ENCODE measurements around the gene NPC2. TPM values are rescaled to one million over a fixed set of nuclear protein-coding genes. Genes with fewer than 3 reads are reported as not detected.

NPC2 gene
- total RNA-seq, 1 experiment from 2014 or later = 141 TPM

DNA sequence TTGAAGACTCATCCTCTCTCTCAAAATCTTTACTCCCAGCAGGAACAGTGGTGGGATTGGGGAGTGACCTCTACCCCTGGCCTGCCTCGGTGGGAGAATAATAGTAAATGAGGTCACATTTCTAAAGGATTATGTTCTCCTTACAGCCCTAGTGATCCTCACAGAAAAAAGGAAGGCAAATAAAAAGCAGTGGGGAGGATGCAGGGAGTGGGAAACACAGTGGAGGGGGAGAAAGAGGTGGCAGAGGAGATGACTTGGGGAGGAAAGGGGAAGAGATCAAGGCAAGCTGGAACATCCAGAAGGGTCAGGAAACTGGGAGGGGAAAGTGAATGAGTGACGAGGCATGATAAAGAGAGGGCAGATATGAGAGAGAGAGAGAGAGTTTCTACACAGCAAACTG is 58.8 kb downstream of the NPC2 start:
- TF ChIP-seq TCF7L2 (IDR thresholded peaks at IDR 0.05; ENCODE audit: low read depth, low read length) = no peak
- no peak for TF ChIP-seq CTCF (IDR thresholded peaks at IDR 0.05)
- TF ChIP-seq POLR2AphosphoS5 (IDR thresholded peaks at IDR 0.05; ENCODE audit: low read depth, low read length) = no peak
- TF ChIP-seq SIN3A (IDR thresholded peaks at IDR 0.05; ENCODE audit: borderline replicate concordance, insufficient read depth, low read depth, low read length) = no peak
- TF ChIP-seq, protein P1, sequence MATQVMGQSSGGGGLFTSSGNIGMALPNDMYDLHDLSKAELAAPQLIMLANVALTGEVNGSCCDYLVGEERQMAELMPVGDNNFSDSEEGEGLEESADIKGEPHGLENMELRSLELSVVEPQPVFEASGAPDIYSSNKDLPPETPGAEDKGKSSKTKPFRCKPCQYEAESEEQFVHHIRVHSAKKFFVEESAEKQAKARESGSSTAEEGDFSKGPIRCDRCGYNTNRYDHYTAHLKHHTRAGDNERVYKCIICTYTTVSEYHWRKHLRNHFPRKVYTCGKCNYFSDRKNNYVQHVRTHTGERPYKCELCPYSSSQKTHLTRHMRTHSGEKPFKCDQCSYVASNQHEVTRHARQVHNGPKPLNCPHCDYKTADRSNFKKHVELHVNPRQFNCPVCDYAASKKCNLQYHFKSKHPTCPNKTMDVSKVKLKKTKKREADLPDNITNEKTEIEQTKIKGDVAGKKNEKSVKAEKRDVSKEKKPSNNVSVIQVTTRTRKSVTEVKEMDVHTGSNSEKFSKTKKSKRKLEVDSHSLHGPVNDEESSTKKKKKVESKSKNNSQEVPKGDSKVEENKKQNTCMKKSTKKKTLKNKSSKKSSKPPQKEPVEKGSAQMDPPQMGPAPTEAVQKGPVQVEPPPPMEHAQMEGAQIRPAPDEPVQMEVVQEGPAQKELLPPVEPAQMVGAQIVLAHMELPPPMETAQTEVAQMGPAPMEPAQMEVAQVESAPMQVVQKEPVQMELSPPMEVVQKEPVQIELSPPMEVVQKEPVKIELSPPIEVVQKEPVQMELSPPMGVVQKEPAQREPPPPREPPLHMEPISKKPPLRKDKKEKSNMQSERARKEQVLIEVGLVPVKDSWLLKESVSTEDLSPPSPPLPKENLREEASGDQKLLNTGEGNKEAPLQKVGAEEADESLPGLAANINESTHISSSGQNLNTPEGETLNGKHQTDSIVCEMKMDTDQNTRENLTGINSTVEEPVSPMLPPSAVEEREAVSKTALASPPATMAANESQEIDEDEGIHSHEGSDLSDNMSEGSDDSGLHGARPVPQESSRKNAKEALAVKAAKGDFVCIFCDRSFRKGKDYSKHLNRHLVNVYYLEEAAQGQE (IDR thresholded peaks at IDR 0.05; ENCODE audit: insufficient read depth in 1 of 2, low read depth in 2 of 2, low read length in 1 of 2) = no peak
- intact Hi-C loops (cut with micrococcal nuclease; ENCODE audit: unreplicated experiment) (no loop called here), in situ Hi-C loops (cut with HindIII; ENCODE audit: low pct_unique_long_range_greater_than_20kb, low sequenced_read_pairs) (no loop called here)
- no peaks in the 10 kb centered on the region; the same call in 1 of the 2 replicates for H3K27me3 ChIP-seq (ENCODE audit: control insufficient read depth, insufficient read depth, low read length)
- no peak for ATAC-seq
- DNase-seq (ENCODE audit: low read depth, low spot score) = no peak
- H3K36me3 ChIP-seq (ENCODE audit: control insufficient read depth, insufficient read depth, low read length) = no peaks in the 10 kb centered on the region; the same call in 1 of the 2 replicates
- no TSS peak for BruUV-seq (replicated peaks)
- H3K4me3 ChIP-seq (ENCODE audit: low read depth in 2 of 2, low read length in 2 of 2) = no peak overlapping the region
- POLR2A ChIA-PET = no interaction called here
- no peak overlapping the region for H3K27ac ChIP-seq (ENCODE audit: low read length)
- CTCF ChIA-PET = no interaction called here
- no peaks in the 10 kb centered on the region for H3K4me1 ChIP-seq (ENCODE audit: control insufficient read depth, insufficient read depth, low read length)
- H3K9me3 ChIP-seq (ENCODE audit: control insufficient read depth, insufficient read depth, low read depth, low read length) = no peaks in the 10 kb centered on the region

- no peak overlapping the region for H3K4me3 ChIP-seq (ENCODE audit: low read depth in 2 of 2, low read length in 2 of 2)
- no peaks in the 10 kb centered on the region for H3K4me1 ChIP-seq (ENCODE audit: control insufficient read depth, insufficient read depth, low read length)
- TF ChIP-seq POLR2AphosphoS5 (IDR thresholded peaks at IDR 0.05; ENCODE audit: low read depth, low read length) = no peak
- TF ChIP-seq, protein P1 (IDR thresholded peaks at IDR 0.05; ENCODE audit: insufficient read depth in 1 of 2, low read depth in 2 of 2, low read length in 1 of 2) = no peak
- TF ChIP-seq TCF7L2 (IDR thresholded peaks at IDR 0.05; ENCODE audit: low read depth, low read length) = no peak
- no peak for TF ChIP-seq SIN3A (IDR thresholded peaks at IDR 0.05; ENCODE audit: borderline replicate concordance, insufficient read depth, low read depth, low read length)
- TF ChIP-seq CTCF (IDR thresholded peaks at IDR 0.05) = no peak
- no peak for DNase-seq (ENCODE audit: low read depth, low spot score)
- no peaks in the 10 kb centered on the region; the same call in 1 of the 2 replicates for H3K27me3 ChIP-seq (ENCODE audit: control insufficient read depth, insufficient read depth, low read length)
- H3K27ac ChIP-seq (ENCODE audit: low read length) = no peak overlapping the region
- in situ Hi-C loops (cut with HindIII; ENCODE audit: low pct_unique_long_range_greater_than_20kb, low sequenced_read_pairs) = no loop called here
- CTCF ChIA-PET = no interaction called here
- H3K36me3 ChIP-seq (ENCODE audit: control insufficient read depth, insufficient read depth, low read length) = no peaks in the 10 kb centered on the region; the same call in 1 of the 2 replicates
- intact Hi-C loops (cut with micrococcal nuclease; ENCODE audit: unreplicated experiment) = no loop called here
- POLR2A ChIA-PET = no interaction called here
- no TSS peak for BruUV-seq (replicated peaks)
- no peaks in the 10 kb centered on the region for H3K9me3 ChIP-seq (ENCODE audit: control insufficient read depth, insufficient read depth, low read depth, low read length)
- ATAC-seq = no peak
Observed at GRCh38 chr14:74429991-74430390, 63.1 kb downstream of the NPC2 start.

Other genes with a start within 250 kb of the NPC2 start
- gene ABCD4, start 190.4 kb downstream of the NPC2 start, total RNA-seq (2021; ENCODE audit: unreplicated experiment) = 24.4 TPM
- not detected for gene VRTN, start 144.8 kb downstream of the NPC2 start, total RNA-seq (2021; ENCODE audit: unreplicated experiment)
- not detected for gene SYNDIG1L, start 67.1 kb downstream of the NPC2 start, total RNA-seq (2021; ENCODE audit: unreplicated experiment)
- 26.1 TPM for gene ISCA2, start 460 bp upstream of the NPC2 start, total RNA-seq (2021; ENCODE audit: unreplicated experiment)
- gene LTBP2, start 118.9 kb upstream of the NPC2 start, total RNA-seq (2021; ENCODE audit: unreplicated experiment) = 69.8 TPM
- 44.7 TPM for gene AREL1, start 219.8 kb upstream of the NPC2 start, total RNA-seq (2021; ENCODE audit: unreplicated experiment)
- 41.5 TPM for gene FCF1, start 219.8 kb upstream of the NPC2 start, total RNA-seq (2021; ENCODE audit: unreplicated experiment)